HG03175 (cell line): Measurements from ENCODE around the gene CLC.
"Not testable (repeated sequence)": the region's sequence is repeated elsewhere in the genome, so short reads cannot be mapped to it uniquely, and the experiment has no call there.

Source experiments
- ATAC-seq: cut with Tn5 transposase; IDR thresholded peaks from one replicate; pipeline ENCODE4 v1.9.1; 2021; ENCODE audit warnings: mild to moderate bottlenecking, moderate library complexity; ENCODE audit not compliant: unreplicated experiment

CLC gene

GRCh38 chr19:39737891-39738290, at the start of gene CLC:
CLC (minus strand) TSS chr19:39738029; CDS start chr19:39737952, 77 bp downstream.
- no peak for ATAC-seq

- no peak for ATAC-seq
These were observed 43.1 kb upstream of the CLC start for GRCh38 chr19:39780894-39781293.

- no peak for ATAC-seq
These were observed 40.9 kb upstream of the CLC start, which contains the start of gene LEUTX for GRCh38 chr19:39778763-39779162. LEUTX (plus strand) TSS chr19:39778854; CDS start chr19:39778921, 67 bp downstream.

- ATAC-seq: no peak
These were observed 31.0 kb upstream of the CLC start for GRCh38 chr19:39768786-39769185.

GRCh38 chr19:39768334-39768733, 30.5 kb upstream of the CLC start:
- no peak for ATAC-seq

GRCh38 chr19:39765091-39766076, 27.6 kb upstream of the CLC start:
- ATAC-seq: no peak

- ATAC-seq: not testable (repeated sequence)
These were observed 24.0 kb upstream of the CLC start for GRCh38 chr19:39761851-39762250.

GRCh38 chr19:39759457-39760184, 21.8 kb upstream of the CLC start:
- ATAC-seq: no peak

GRCh38 chr19:39754971-39755370, 17.1 kb upstream of the CLC start:
- ATAC-seq: no peak

GRCh38 chr19:39754544-39754943, 16.7 kb upstream of the CLC start:
- ATAC-seq: no peak

- no peak for ATAC-seq
These were observed 15.0 kb upstream of the CLC start for GRCh38 chr19:39752795-39753194.

- no peak for ATAC-seq
These were observed 14.6 kb upstream of the CLC start for GRCh38 chr19:39752390-39752789.

- no peak for ATAC-seq
These were observed 12.2 kb upstream of the CLC start for GRCh38 chr19:39749981-39750380.

GRCh38 chr19:39746836-39747529, 9.2 kb upstream of the CLC start:
- ATAC-seq: no peak

- ATAC-seq: no peak
These were observed 7.8 kb upstream of the CLC start for GRCh38 chr19:39745643-39746042.

GRCh38 chr19:39740395-39740794, 2.6 kb upstream of the CLC start:
- ATAC-seq: no peak

- no peak for ATAC-seq
These were observed 985 bp upstream of the CLC start for GRCh38 chr19:39738814-39739213.

- no peak for ATAC-seq
These were observed 478 bp downstream of the CLC start for GRCh38 chr19:39737351-39737750.

- no peak for ATAC-seq
These were observed 1.7 kb downstream of the CLC start for GRCh38 chr19:39736088-39736487.

GRCh38 chr19:39735688-39736087, 2.1 kb downstream of the CLC start:
- ATAC-seq: no peak

- ATAC-seq: no peak
These were observed 4.0 kb downstream of the CLC start for GRCh38 chr19:39733841-39734240.
